SK-N-SH (cell line): Measurements from ENCODE around the gene NEMF. TPM values are rescaled to one million over a fixed set of nuclear protein-coding genes. Genes with fewer than 3 reads are reported as not detected.
A peak's percentile ranks its signal among the peaks of the same experiment; 100 is the strongest.

Experiments
- CTCF ChIA-PET: fragments of 300-600, 350-600 bp; formaldehyde crosslinking; extraction: SDS; loops from one replicate; lab custom pipeline; 2021; lab: Yijun Ruan, JAX
- POLR2A ChIA-PET: fragments of 350-600 bp; sonication (Branson Sonifier 250); formaldehyde crosslinking; extraction: SDS; loops from one replicate; lab custom pipeline; 2020; ENCODE audit warnings: antibody characterized with exemption, inconsistent platforms; lab: Yijun Ruan, JAX
- DNase-seq: peaks from one replicate; pipeline ENCODE4 v3.0.0; 2012
- H2AFZ ChIP-seq: fragments of 200-600 bp; sonication (generic); 2 replicates; pipeline ENCODE4 v1.8.1; 2016; ENCODE audit warnings: antibody characterized with exemption, mild to moderate bottlenecking, low read depth
- H3F3A ChIP-seq: fragments of 200-600 bp; sonication (generic); replicated peaks from 2 replicates; pipeline ENCODE3; 2016; ENCODE audit warnings: antibody characterized with exemption, mild to moderate bottlenecking; ENCODE audit not compliant: insufficient read depth
- H3K27ac ChIP-seq, 2 experiments: fragments of 200-500 bp in 1 of 2; fragments of 200-600 bp in 1 of 2; sonication (Bioruptor generic) in 1 of 2; sonication (generic), shearing (Covaris generic) in 1 of 2; 2 replicates each; pipeline versions ENCODE4 v1.5.1 to v1.6.1; 2014 to 2016; ENCODE audit warnings: low read depth in 2 of 2, inconsistent platforms in 1 of 2, low read length in 1 of 2, mild to moderate bottlenecking in 1 of 2, mixed read lengths in 1 of 2
- H3K27me3 ChIP-seq: fragments of 200-600 bp; sonication (generic), shearing (Covaris generic); 2 replicates; pipeline ENCODE4 v1.6.1; 2016; ENCODE audit warnings: mixed run types; ENCODE audit not compliant: insufficient read depth
- H3K36me3 ChIP-seq, 2 experiments: fragments of 200-500 bp in 1 of 2; fragments of 200-600 bp in 1 of 2; sonication (Bioruptor generic) in 1 of 2; sonication (generic) in 1 of 2; replicated peaks in 1 of 2; 2 replicates each; pipeline versions ENCODE3 to v1.5.1; 2014 to 2016; ENCODE audit warnings: low read length in 1 of 2, mild to moderate bottlenecking in 1 of 2; ENCODE audit not compliant: insufficient read depth in 2 of 2, control insufficient read depth in 1 of 2
- H3K4me1 ChIP-seq, 2 experiments: fragments of 200-500 bp in 1 of 2; fragments of 200-600 bp in 1 of 2; sonication (Bioruptor generic) in 1 of 2; sonication (generic), shearing (Covaris generic) in 1 of 2; 2 replicates each; pipeline versions ENCODE4 v1.5.1 to v1.6.1; 2014 to 2016; ENCODE audit warnings: low read depth in 1 of 2, low read length in 1 of 2, mixed run types in 1 of 2; ENCODE audit not compliant: insufficient read depth in 2 of 2, control insufficient read depth in 1 of 2
- H3K4me2 ChIP-seq: fragments of 200-600 bp; sonication (generic), shearing (Covaris generic); 2 replicates; pipeline ENCODE4 v1.6.1; 2017; ENCODE audit warnings: mixed run types
- H3K4me3 ChIP-seq, 2 experiments: fragments of 200-500 bp in 1 of 2; fragments of 200-600 bp in 1 of 2; sonication (Bioruptor generic) in 1 of 2; sonication (generic), shearing (Covaris generic) in 1 of 2; 2 replicates each; pipeline versions ENCODE4 v1.5.1 to v1.8.1; 2014 to 2016; ENCODE audit warnings: low read depth in 2 of 2, inconsistent platforms in 1 of 2, low read length in 1 of 2, mild to moderate bottlenecking in 1 of 2, mixed read lengths in 1 of 2, moderate library complexity in 1 of 2
- H3K79me2 ChIP-seq: fragments of 200-600 bp; sonication (generic); 2 replicates; pipeline ENCODE4 v1.8.1; 2017; ENCODE audit warnings: mild to moderate bottlenecking; ENCODE audit not compliant: insufficient read depth
- H3K9ac ChIP-seq: fragments of 200-600 bp; sonication (generic); 2 replicates; pipeline ENCODE4 v1.6.1; 2017; ENCODE audit warnings: mixed run types
- H3K9me2 ChIP-seq: fragments of 200-600 bp; sonication (generic); 2 replicates; pipeline ENCODE4 v1.6.1; 2017; ENCODE audit warnings: mixed run types
- H3K9me3 ChIP-seq: fragments of 200-600 bp; sonication (generic); 2 replicates; pipeline ENCODE4 v1.6.1; 2017; ENCODE audit warnings: mixed run types, mild to moderate bottlenecking, moderate library complexity
- H4K20me1 ChIP-seq: fragments of 200-600 bp; sonication (generic); 2 replicates; pipeline ENCODE4 v1.6.1; 2017; ENCODE audit warnings: mild to moderate bottlenecking, mixed run types; ENCODE audit not compliant: insufficient read depth
- FOSL2 ChIP-seq: IDR thresholded peaks from 2 replicates; pipeline ENCODE4 v1.4.0; 2012; ENCODE audit warnings: low read depth, mild to moderate bottlenecking, moderate library complexity, borderline replicate concordance
- JUND ChIP-seq: IDR thresholded peaks from 2 replicates; pipeline ENCODE4 v1.4.0; 2012
- NFIC ChIP-seq: IDR thresholded peaks from 2 replicates; pipeline ENCODE4 v1.4.0; 2012; ENCODE audit warnings: borderline replicate concordance
- NRF1 ChIP-seq: IDR thresholded peaks from 2 replicates; pipeline ENCODE4 v1.6.1; 2012; ENCODE audit warnings: low read depth, mild to moderate bottlenecking, low read length
- REST ChIP-seq: IDR thresholded peaks from 2 replicates; pipeline ENCODE4 v1.6.1; 2012; ENCODE audit warnings: mild to moderate bottlenecking, low read depth, low read length, moderate library complexity
- TEAD4 ChIP-seq: IDR thresholded peaks from 2 replicates; pipeline ENCODE4 v1.4.0; 2012; ENCODE audit warnings: mild to moderate bottlenecking, borderline replicate concordance; ENCODE audit not compliant: insufficient read depth
- WGBS: methylation state at CpG from one replicate; pipeline ENCODE4 v1.1.6; 2017; ENCODE audit warnings: low lambda C conversion rate; 5-methylcytosine and 5-hydroxymethylcytosine counted together
- polyA plus RNA-seq, 3 experiments: library from polyadenylated mRNA; depleted of rRNA; stranded (reverse); fragments of >200 nt; gene quantifications; 2 replicates each; pipeline ENCODE4 v1.2.3, GENCODE V29; 2012

Gene NEMF
- polyA plus RNA-seq, 1 of the 3 experiments (the other 2 are of a cell fraction) = 14.0 TPM

- TF ChIP-seq REST (no peak), NRF1 (no peak)
Observed at GRCh38 chr14:49860988-49861698, 8.6 kb upstream of the NEMF start (continued).

GRCh38 chr14:49858383-49858782, 5.8 kb upstream of the NEMF start:
- ChIA-PET CTCF (no interaction called here), POLR2A (no interaction called here)
- Histone ChIP-seq H3K4me1 (no peaks in the 10 kb centered on the region; a peak in 1 of 4 replicates), H3K9me3 (no peaks in the 10 kb centered on the region), H3K4me2 (no peak overlapping the region), H3K27me3 (no peaks in the 10 kb centered on the region), H3K79me2 (peaks cover 4% of the 10 kb centered on the region), H3K4me3 (no peak overlapping the region), H3K9me2 (no peaks in the 10 kb centered on the region), H3F3A (peaks cover 35% of the 10 kb centered on the region), H2AFZ (no peak overlapping the region), H3K27ac (no peak overlapping the region), H3K36me3 (no peaks in the 10 kb centered on the region), H4K20me1 (no peaks in the 10 kb centered on the region), H3K9ac (no peak overlapping the region)
- WGBS = 98% methylated on average over 3 of the region's 3 CpGs
- no peak for DNase-seq
- TF ChIP-seq FOSL2 = no peak

GRCh38 chr14:49857427-49858003, 4.9 kb upstream of the NEMF start:
- no peak overlapping the region for H3K27ac ChIP-seq
- H3K4me1 ChIP-seq = no peaks in the 10 kb centered on the region; a peak in 2 of 4 replicates
- POLR2A ChIA-PET = no interaction called here
- H3K9me2 ChIP-seq = no peaks in the 10 kb centered on the region
- no peaks in the 10 kb centered on the region for H3K9me3 ChIP-seq
- peaks cover 1% of the 10 kb centered on the region; the same call in 1 of the 2 replicates for H3K79me2 ChIP-seq
- 0 out of 2 replicates have a peak overlapping the region, but pooled peaks have one; percentile 43 for H2AFZ ChIP-seq
- H3K9ac ChIP-seq = no peak overlapping the region
- no peaks in the 10 kb centered on the region for H4K20me1 ChIP-seq
- 94% methylated on average over 6 of the region's 6 CpGs for WGBS
- no peak overlapping the region for H3K4me2 ChIP-seq
- DNase-seq = no peak
- H3F3A ChIP-seq = peaks cover 36% of the 10 kb centered on the region
- no peaks in the 10 kb centered on the region for H3K36me3 ChIP-seq
- H3K27me3 ChIP-seq = no peaks in the 10 kb centered on the region
- CTCF ChIA-PET = interaction anchor here (1.0 kb wide), 1 partner anchor 223 kb away, joined by 4 read pairs; no protein-coding TSS in a partner anchor
- TF ChIP-seq JUND = no peak
- TF ChIP-seq NFIC = no peak
- no peak for TF ChIP-seq TEAD4
- no peak overlapping the region for H3K4me3 ChIP-seq
